Neutrophil (primary cell): ENCODE results near the gene MTMR10.

Source experiments
- H3K27ac ChIP-seq: fragments of 200-600 bp; sonication (generic); 2 replicates; pipeline ENCODE4 v1.5.1; 2016; ENCODE audit warnings: mild to moderate bottlenecking, moderate library complexity
- H3K27me3 ChIP-seq: fragments of 200-600 bp; sonication (generic); 2 replicates; pipeline ENCODE4 v1.6.0; 2016; ENCODE audit warnings: mild to moderate bottlenecking
- H3K36me3 ChIP-seq: fragments of 200-600 bp; sonication (generic); 2 replicates; pipeline ENCODE4 v1.5.1; 2017
- H3K4me1 ChIP-seq, 2 experiments: fragments of 200-600 bp in 1 of 2; sonication (generic) in 1 of 2; 1 replicate in 1 of 2; 2 replicates in 1 of 2; pipeline versions ENCODE4 v1.5.1 to v1.6.1; 2013 to 2016; ENCODE audit warnings: low read depth in 1 of 2, low read length in 1 of 2, mild to moderate bottlenecking in 1 of 2, moderate library complexity in 1 of 2; ENCODE audit not compliant: control insufficient read depth in 1 of 2, insufficient read depth in 1 of 2
- H3K4me3 ChIP-seq, 2 experiments: fragments of 200-600 bp in 1 of 2; sonication (generic) in 1 of 2; 1 replicate in 1 of 2; 2 replicates in 1 of 2; pipeline ENCODE4 v1.5.1; 2013 to 2016; ENCODE audit warnings: low read depth in 1 of 2, low read length in 1 of 2, mild to moderate bottlenecking in 1 of 2, moderate library complexity in 1 of 2
- H3K9me3 ChIP-seq: fragments of 200-600 bp; sonication (generic); 2 replicates; pipeline ENCODE4 v1.5.1; 2016
- TF ChIP-seq, protein P1 (sequence below): fragments of 200-600 bp; sonication (generic); IDR thresholded peaks from 2 replicates; pipeline ENCODE4 v1.5.1; 2016; ENCODE audit warnings: antibody characterized with exemption

The MTMR10 gene

GRCh38 chr15:30922480-30923311 is 68.7 kb downstream of the MTMR10 start:
- TF ChIP-seq, protein P1, sequence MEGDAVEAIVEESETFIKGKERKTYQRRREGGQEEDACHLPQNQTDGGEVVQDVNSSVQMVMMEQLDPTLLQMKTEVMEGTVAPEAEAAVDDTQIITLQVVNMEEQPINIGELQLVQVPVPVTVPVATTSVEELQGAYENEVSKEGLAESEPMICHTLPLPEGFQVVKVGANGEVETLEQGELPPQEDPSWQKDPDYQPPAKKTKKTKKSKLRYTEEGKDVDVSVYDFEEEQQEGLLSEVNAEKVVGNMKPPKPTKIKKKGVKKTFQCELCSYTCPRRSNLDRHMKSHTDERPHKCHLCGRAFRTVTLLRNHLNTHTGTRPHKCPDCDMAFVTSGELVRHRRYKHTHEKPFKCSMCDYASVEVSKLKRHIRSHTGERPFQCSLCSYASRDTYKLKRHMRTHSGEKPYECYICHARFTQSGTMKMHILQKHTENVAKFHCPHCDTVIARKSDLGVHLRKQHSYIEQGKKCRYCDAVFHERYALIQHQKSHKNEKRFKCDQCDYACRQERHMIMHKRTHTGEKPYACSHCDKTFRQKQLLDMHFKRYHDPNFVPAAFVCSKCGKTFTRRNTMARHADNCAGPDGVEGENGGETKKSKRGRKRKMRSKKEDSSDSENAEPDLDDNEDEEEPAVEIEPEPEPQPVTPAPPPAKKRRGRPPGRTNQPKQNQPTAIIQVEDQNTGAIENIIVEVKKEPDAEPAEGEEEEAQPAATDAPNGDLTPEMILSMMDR = no peak
- no peak overlapping the region for H3K27ac ChIP-seq
- peaks cover 81% of the 10 kb centered on the region for H3K36me3 ChIP-seq

GRCh38 chr15:30921781-30922479 is 69.5 kb downstream of the MTMR10 start:
- Histone ChIP-seq H3K4me3 (no peak overlapping the region), H3K27ac (no peak overlapping the region), H3K27me3 (no peaks in the 10 kb centered on the region), H3K4me1 (no peaks in the 10 kb centered on the region), H3K9me3 (no peaks in the 10 kb centered on the region), H3K36me3 (peaks cover 76% of the 10 kb centered on the region)
- TF ChIP-seq, protein P1 = no peak

More at GRCh38 chr15:30922480-30923311, 68.7 kb downstream of the MTMR10 start:
- H3K9me3 ChIP-seq = no peaks in the 10 kb centered on the region
- H3K27me3 ChIP-seq = no peaks in the 10 kb centered on the region
- no peak overlapping the region for H3K4me3 ChIP-seq
- no peaks in the 10 kb centered on the region for H3K4me1 ChIP-seq

DNA sequence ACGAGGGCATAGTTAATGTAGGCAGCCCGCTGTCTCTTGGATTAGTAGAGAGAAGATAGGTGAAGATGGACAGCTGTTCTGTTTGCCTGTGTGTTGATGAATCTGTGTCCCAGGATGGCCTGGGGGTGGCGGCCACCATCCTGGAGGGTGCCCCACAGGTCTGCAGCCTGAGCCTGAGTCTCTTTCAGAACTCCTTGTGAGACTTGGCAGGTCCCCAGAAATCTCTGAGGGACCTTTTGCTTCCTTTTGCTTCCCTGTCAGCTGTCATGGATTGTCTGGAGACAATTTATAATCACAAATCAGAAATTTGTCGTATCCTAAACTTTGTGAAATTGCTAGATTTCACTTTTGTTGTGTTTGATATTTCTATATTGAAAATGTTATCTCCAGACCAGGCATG is 70.3 kb downstream of the MTMR10 start:
- H3K4me3 ChIP-seq = no peak overlapping the region
- no peaks in the 10 kb centered on the region for H3K9me3 ChIP-seq
- TF ChIP-seq, protein P1 = no peak
- no peaks in the 10 kb centered on the region for H3K27me3 ChIP-seq
- no peaks in the 10 kb centered on the region for H3K4me1 ChIP-seq
- H3K36me3 ChIP-seq = peaks cover 76% of the 10 kb centered on the region
- no peak overlapping the region for H3K27ac ChIP-seq

GRCh38 chr15:30919877-30920550 is 71.4 kb downstream of the MTMR10 start:
- Histone ChIP-seq H3K9me3 (no peaks in the 10 kb centered on the region), H3K36me3 (peaks cover 69% of the 10 kb centered on the region), H3K4me3 (no peak overlapping the region), H3K27ac (no peak overlapping the region), H3K4me1 (no peaks in the 10 kb centered on the region), H3K27me3 (no peaks in the 10 kb centered on the region)
- TF ChIP-seq, protein P1 = no peak

GRCh38 chr15:30918366-30918765 is 73.1 kb downstream of the MTMR10 start:
- Histone ChIP-seq H3K9me3 (no peaks in the 10 kb centered on the region), H3K27me3 (no peaks in the 10 kb centered on the region), H3K27ac (no peak overlapping the region), H3K4me3 (no peak overlapping the region), H3K36me3 (peaks cover 69% of the 10 kb centered on the region), H3K4me1 (no peaks in the 10 kb centered on the region)
- TF ChIP-seq, protein P1 = no peak
